GM18526 (cell line): Measurements from ENCODE around the gene MYOG.

Experiments
- POLR2A ChIP-seq: IDR thresholded peaks from 3 replicates; pipeline ENCODE4 v1.6.1; 2011; ENCODE audit not compliant: insufficient read length; ENCODE audit errors: extremely low read depth

The MYOG gene

DNA sequence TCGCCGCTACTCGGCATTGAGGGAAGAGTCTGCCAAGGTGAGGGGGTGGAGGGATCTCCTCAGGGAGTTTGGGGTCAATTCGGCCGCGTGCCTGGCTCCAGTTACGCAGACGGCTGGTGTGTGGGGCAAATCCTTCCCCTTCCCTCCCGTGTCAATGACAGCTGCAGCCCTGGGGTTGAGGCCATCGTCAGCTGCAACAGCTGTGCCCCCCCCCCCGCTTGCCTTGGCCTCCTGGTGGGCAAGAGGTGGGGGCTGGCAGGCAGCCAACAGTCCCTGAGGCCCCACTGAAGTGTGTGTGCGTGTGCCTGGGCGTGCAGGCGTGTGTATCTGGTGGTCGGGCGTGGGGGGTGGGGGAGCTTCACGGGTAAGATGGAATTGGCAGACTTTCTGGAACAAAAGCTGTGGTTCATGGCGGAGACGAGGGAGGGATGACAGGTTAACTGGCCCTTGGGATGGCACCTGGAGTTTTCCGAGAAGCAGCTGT, 33.9 kb downstream of the MYOG start:
- TF ChIP-seq POLR2A = no peak

DNA sequence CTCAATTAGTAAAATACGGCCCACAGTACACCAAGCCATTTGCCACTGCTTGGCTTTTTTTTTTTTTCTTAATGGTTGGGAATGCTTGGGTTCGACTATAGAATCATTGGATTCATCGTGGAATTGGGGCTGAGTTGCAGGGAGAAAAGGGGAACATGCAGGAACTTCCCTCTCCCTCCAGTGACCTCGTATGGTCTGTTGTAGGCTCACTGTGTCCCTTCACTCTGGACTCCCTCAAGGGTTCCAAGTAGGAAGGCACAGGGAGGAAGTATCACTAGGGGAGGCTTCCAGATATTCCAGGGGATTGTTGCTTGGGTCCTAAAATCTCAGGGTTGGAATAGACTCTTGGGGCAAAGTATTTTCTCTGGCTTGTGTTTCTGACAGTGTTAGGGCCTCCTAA, 35.0 kb downstream of the MYOG start:
- no peak for TF ChIP-seq POLR2A

DNA sequence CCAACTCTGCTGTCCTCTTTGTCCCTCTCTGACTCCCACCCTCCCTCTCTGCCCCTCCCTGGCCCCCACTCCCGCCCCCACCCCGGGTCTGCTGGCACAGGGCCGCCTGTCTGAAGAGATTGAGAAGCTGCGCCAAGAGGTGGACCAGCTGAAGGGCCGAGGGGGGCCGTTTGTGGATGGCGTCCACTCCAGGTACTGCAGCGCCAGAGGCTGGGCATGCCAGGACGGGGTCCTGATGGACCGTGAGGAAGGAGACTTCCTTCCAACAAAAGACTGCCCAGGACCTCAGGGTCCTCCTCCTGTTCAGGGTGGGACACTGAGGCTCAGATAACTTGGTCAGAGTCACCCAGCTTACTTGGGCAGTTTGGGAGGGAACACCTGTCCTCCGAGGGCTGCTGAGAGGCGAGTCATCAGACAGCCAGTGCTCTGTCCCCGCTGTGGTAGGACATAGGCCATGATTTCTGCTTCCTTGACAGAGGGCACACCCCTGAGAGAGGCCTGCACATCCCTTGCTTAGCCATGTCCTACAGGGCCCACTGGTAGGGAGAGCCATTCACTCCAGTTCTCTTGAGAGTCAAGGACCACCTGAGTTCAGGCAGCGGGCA, 36.1 kb downstream of the MYOG start:
- TF ChIP-seq POLR2A = no peak

DNA sequence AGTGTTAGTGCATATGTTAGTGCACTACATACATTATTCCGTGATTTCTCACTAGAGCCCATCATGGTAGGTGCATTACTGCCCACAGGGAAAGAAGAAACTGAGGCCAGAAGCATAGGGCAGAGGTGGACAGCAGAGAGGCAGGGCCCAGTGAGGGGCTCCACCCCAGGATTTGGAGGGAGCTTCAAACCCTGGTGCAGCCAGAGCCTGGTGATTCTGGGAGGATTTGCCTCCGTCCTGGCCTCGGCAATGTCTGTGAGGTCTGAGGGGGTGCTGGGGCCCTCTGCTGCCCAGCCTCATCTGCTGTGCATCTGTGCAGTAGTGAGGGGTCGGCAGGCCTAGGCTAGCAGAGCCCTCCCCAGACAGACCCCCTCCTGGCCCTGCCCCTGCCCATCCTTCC, 36.7 kb downstream of the MYOG start:
- TF ChIP-seq POLR2A = no peak

DNA sequence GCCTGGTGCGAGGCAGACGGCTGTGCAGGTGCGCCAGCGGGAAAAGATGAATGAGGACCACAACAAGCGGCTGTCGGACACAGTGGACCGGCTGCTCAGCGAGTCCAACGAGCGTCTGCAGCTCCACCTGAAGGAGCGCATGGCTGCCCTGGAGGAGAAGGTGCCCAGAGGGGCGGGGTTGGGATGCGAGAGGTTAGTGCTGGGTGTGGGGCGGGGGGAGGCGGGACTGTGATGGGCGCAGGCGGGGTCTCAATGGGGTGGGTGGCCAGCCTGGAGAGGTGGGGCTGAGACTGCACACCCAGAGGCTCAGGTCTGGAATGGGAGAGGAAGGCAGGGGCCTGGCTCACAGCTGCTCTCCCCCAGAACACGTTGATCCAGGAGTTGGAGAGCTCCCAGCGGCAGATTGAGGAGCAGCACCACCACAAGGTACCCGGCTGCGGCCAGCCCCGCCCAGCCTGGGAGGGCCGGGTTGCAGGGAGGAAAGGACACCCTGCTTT, 37.2 kb downstream of the MYOG start:
- no peak for TF ChIP-seq POLR2A

DNA sequence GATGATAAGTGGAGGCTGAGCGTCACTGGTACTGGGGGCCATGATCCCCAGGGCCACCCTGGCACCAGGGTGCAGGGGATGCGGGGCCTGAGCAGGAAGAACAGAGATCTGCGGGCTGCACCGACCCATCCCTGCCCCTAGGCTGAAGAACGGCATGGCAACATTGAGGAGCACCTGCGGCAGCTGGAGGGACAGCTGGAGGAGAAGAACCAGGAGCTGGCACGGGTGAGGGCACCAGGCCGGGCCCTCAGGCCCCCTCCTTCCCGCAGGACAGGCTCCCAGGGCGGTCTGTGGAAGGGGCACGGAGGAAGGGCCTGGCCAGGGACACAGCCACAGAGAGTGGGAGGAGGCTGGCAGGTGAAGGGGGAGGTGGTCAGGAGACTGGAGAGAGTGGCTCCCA, 37.7 kb downstream of the MYOG start:
- TF ChIP-seq POLR2A = no peak

DNA sequence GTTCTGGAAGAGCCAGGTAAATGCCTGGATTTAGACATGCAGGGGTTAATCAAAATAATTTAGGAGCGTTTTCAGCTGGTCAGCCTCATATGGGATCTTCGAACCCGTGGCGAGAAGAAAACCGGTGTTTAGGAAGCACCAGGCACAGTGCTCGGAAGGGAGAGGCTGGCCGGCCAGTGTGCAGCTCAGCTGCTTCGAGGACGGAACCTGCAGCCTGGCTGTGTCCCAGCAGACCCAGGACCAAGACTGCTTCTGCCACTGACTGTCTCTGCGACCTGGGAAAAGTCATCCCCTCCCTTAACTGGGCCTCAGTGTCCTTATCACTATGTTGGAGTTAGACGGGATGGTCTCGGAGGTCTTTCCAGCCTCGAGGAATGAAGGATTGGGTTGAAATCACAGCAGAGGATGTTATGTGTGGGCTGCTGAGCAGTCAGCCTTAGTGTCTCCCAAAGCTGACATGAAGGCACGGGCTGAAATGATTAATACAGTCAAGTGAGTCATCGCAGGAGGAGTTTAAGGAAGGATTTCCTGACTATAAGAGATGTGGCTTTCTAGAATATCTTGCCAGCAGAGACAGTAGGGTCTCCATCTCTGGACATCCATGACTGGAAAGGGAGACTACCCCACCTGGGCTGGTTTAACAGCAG, 38.7 kb downstream of the MYOG start:
- no peak for TF ChIP-seq POLR2A

DNA sequence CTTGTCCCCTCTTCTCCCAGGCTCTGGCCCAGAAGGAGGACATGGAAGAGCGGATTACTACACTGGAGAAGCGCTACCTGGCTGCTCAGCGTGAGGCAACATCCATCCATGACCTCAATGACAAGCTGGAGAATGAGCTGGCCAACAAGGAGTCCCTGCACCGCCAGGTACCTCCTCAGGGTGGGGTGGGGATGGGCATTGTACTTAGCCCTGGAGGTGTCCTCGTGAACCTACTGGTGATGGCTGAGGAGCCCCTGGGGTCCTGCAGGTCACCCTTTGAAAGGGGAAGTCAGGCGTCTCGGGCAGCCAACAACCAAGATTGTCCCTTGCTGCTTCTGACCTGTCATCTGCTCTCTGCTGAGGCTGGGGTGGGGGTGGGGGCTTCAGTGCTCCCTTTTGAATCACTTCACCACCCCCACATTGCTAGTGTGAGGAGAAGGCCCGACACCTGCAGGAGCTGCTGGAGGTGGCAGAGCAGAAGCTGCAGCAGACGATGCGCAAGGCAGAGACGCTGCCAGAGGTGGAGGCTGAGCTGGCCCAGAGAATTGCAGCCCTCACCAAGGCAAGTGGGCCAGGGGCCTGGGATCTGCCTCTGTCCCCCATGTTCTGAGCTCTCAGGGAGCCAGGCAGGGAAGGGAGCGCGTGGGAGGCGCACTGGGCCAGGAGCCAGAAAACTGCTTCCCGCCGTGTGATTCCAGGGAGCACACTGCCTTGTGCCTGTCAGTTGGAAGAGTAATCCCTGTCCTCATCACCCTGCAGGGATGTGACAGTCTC, 39.8 kb downstream of the MYOG start:
- no peak for TF ChIP-seq POLR2A

DNA sequence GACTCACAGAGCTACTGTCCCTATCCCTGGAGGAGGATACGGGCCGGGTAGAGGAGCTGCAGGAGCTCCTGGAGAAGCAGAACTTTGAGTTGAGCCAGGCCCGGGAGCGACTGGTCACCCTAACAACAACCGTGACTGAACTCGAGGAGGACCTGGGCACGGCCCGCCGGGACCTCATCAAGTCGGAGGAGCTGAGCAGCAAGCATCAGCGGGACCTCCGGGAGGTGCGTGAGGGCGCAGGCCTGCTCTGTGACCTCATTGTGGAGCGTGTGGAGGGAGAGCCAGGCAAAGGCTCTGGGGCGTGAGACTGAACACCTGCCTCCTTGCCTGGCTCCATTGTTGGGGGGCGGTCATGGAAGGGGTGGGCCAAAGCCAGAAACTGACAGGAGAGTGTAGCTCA, 40.5 kb downstream of the MYOG start:
- no peak for TF ChIP-seq POLR2A

DNA sequence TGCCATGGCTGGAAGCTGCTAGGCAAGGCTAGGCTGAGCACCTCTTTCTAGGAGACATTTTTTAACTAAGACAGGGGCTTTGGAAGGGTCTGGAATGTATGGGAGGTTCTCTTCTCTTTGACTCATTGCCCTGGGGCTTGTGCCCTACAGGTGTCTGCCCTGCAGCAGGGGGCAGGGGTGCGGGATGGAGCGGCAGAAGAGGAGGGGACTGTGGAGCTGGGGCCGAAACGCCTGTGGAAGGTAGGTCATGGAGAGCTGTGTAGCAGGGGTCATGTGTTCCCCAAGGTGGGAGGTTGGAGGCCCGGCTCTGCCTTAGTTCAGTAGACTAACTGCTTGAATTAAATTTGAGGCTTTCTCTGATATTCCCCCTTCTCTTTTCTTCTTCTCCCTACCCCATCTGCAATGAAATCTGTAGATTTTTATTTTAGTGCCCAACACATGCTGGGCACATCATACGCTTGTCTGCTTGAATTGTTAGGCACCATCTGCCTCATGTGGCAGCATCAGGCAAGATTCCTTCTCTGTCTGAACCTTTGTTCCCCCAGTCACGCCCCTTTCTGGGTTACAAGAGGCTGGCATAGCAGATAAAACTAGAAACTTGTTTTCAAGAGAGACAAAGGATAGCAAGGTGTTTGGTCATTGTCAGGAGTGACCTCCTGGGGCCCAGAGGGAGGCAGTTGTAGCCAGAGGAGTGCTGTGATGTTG, 41.1 kb downstream of the MYOG start:
- no peak for TF ChIP-seq POLR2A

DNA sequence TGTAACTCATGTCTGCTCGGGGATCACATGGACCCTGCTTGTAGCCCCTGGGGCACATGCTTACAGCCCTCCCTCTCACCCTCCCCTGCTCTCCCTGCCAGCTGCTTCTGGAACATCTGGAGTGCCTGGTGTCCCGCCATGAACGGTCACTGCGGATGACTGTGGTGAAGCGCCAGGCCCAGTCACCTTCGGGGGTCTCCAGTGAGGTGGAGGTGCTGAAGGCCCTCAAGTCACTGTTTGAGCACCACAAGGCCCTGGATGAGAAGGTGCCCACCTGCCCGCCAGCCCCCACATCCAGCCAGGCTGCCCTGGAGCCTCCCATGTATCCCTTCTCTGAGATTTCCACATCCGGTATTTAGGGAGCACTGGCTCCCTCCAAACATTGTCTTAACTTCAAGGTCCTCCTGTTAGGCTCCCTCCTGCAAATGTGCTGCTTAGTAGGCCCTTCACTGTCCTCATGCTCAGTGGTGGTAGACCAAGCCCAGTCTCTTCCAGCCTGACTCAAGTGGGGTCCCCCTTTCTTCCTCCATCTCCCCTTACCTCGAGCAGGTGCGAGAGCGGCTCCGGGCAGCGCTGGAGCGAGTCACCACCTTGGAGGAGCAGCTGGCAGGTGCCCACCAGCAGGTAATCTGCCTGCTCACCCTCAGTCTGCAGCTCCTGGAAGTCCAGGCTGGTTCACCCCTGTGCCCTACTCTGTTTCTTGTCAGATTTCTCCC, 41.8 kb downstream of the MYOG start:
- no peak for TF ChIP-seq POLR2A

DNA sequence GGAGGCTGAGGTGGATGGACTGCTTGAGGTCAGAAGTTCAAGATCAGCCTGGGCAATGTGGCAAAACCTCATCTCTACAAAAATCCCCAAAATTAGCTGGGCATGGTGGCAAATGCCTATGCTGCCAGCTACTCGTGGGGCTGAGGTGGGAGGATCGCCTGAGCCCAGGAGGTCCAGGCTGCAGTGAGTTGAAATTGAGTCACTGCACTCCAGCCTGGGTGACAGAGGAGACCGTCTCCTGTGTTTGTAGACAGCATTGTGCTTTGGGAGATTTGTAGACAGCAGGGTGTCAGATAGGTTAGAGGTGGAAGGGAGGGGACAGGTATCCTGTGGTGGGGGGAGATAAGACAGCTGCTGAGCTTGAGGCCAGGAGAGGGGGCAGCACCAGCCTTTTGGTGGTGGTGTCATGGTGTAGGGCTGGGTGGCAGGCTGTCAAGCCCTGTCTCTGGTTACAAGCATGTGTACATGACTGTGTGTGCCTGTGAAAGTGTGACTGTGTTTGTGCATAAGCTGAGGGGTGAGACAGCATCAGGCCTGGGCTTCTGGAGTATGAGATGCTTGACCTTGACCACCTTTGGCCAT, 44.4 kb downstream of the MYOG start:
- TF ChIP-seq POLR2A = no peak

DNA sequence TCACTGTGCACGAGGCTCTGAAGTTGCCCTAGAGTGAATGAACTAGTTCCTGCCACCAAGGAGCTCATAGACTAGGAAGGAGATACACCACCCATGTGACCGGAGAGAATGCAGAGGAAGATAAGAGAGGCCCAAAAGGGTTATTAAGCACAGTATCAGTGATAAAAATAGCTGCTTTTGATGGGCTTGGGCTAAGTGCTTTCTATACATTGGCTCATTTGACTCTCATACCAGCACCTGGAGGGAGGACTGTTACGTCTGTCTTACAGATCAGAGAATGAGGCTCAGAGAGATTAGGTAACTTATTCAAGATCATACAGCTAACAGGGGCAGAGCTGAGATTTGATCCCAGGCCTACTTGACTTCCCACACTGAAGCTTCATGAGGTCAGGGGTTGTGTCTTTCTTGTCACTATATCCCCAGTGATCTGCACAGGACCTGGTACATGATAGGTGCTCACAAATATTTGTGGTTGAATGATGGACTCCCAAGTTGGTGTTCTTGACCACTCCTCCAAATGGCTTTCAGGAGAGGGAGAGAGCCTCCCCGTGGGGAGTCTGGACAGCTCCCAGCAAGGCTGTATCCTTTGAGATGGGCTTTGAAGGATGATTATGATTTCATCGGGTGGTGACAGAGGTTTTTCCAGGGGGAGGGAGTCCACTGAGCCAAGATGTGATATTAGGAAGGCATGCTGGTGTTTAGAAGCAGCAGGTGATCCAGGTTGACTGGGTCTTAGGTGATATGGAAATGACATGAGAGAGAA, 45.1 kb downstream of the MYOG start:
- no peak for TF ChIP-seq POLR2A
